Naive thymus-derived CD8-positive, alpha-beta T cell (primary cell): ENCODE data around the gene CARMIL3. TPM values are rescaled to one million over a fixed set of nuclear protein-coding genes. Genes with fewer than 3 reads are reported as not detected.

Source experiments
- ATAC-seq, 2 donors: fragments of 150-1000 bp; cut with Tn5 transposase in 1 of 2; sonication (Bioruptor Pico), chemical (Tn5 transposase) in 1 of 2; 1 replicate in 1 of 2; 2 replicates in 1 of 2; pipeline ENCODE4 v1.10.0; 2021; ENCODE audit warnings: mild to moderate bottlenecking in 2 of 2, moderate library complexity in 2 of 2
- POLR2A ChIA-PET: fragments of 350-600 bp; sonication (Branson Sonifier 250); formaldehyde crosslinking; loops from one replicate; lab custom pipeline; 2021; ENCODE audit warnings: antibody characterized with exemption; lab: Charles Lee
- DNase-seq, 10 donors: peaks; one replicate each; pipeline versions ENCODE4 v3.0.0 to v3.0.0-alpha.2; 2020 to 2022
- H3K27ac Mint-ChIP-seq, 10 donors: one replicate each; pipeline ENCODE4 v1.8.0; 2020 to 2022; ENCODE audit warnings: mild to moderate bottlenecking in 10 of 10, mixed read lengths in 10 of 10, moderate library complexity in 4 of 10, inconsistent platforms in 1 of 10
- H3K27me3 Mint-ChIP-seq, 5 donors: one replicate each; pipeline ENCODE4 v1.8.0; 2021 to 2022; ENCODE audit warnings: mixed read lengths in 5 of 5
- H3K36me3 Mint-ChIP-seq, 3 donors: one replicate each; pipeline ENCODE4 v1.8.0; 2020 to 2022; ENCODE audit warnings: mixed read lengths in 3 of 3, mild to moderate bottlenecking in 2 of 3, inconsistent platforms in 1 of 3
- H3K4me1 Mint-ChIP-seq, 4 donors: one replicate each; pipeline ENCODE4 v1.8.0; 2021 to 2022; ENCODE audit warnings: mixed read lengths in 4 of 4
- H3K4me3 Mint-ChIP-seq, 10 donors: one replicate each; pipeline ENCODE4 v1.8.0; 2020 to 2022; ENCODE audit warnings: mild to moderate bottlenecking in 10 of 10, mixed read lengths in 10 of 10, moderate library complexity in 6 of 10, inconsistent platforms in 1 of 10
- H3K9me3 Mint-ChIP-seq, 9 donors: one replicate each; pipeline ENCODE4 v1.8.0; 2020 to 2022; ENCODE audit warnings: mixed read lengths in 9 of 9, mild to moderate bottlenecking in 3 of 9, inconsistent platforms in 1 of 9, moderate library complexity in 1 of 9
- polyA plus RNA-seq, 3 donors: library from polyadenylated mRNA; unstranded; fragments of 300-500 nt; fragmentation: Illumina TruSeq; gene quantifications; one replicate each; pipeline ENCODE4 v1.2.3, GENCODE V29; 2021
- total RNA-seq, 8 experiments: library from RNA in 2 of 8; stranded (reverse) in 2 of 8; gene quantifications; one replicate each; pipeline ENCODE4 v1.2.3 and lab custom pipeline; 2021 to 2026

The CARMIL3 gene
- total and polyA plus RNA-seq, 5 experiments from 2014 or later: 0.03 to 0.16 TPM; not detected in 3

DNA sequence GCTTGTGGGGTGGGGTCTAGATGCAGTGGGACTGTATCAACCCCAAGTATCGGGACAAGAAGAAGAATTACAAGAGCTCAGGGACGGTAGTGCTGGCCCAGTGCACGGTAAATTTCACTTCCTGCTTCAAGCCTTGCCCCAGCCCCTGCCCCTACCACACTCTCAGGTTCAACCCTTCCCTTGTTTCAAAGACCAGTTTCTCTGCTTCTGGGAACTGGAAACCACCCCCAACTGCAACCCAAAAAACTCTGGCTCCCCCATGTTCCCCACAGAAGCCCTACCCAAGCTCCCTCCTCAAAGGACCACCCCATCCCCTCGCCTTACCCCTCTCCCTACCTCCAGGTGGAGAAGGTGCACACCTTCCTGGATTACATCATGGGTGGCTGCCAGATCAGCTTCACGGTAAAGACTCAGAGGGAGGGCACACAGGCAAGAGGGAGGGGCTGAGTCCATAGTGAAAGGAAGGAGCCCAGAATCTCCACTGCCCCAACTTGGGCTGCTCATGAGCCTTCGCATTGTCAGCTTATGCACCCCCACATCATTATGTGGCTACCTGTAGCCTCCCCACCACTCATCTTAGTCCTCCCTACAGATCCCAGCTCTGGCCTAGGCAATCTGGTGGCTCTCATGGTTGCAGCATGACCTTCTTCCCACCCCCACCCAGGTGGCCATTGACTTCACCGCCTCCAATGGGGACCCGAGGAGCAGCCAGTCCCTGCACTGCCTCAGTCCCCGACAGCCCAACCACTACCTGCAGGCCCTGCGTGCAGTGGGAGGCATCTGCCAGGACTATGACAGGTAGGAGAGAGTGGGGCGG lies 23.9 kb downstream of the CARMIL3 start:
- POLR2A ChIA-PET: no interaction called here

DNA sequence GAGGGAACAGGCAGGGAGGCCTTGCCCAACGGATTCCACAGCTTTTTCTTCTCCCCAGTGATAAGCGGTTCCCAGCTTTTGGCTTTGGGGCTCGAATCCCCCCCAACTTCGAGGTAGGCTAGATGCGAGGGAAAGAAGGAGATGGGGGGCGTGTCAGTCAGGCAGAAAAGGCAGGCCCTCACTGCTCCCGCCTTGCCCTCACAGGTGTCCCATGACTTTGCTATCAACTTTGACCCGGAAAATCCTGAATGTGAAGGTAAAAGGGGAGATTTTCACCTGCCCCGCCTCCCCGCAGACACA lies 24.4 kb downstream of the CARMIL3 start:
- no peaks in the 10 kb centered on the region for H3K27me3 Mint-ChIP-seq
- DNase-seq: no peak
- no peaks in the 10 kb centered on the region for H3K9me3 Mint-ChIP-seq
- no peak for ATAC-seq
- no peaks in the 10 kb centered on the region for H3K36me3 Mint-ChIP-seq
- H3K4me1 Mint-ChIP-seq: peaks cover 6 to 23% (median 17%) of the 10 kb centered on the region in 4 donors
- no peak overlapping the region for H3K27ac Mint-ChIP-seq
- no peak overlapping the region for H3K4me3 Mint-ChIP-seq
- POLR2A ChIA-PET: no interaction called here

More for the DNA sequence above, 23.9 kb downstream of the CARMIL3 start:
- DNase-seq (no peak), ATAC-seq (no peak)
- H3K27me3 Mint-ChIP-seq: peaks cover 0 to 4% (median 0%) of the 10 kb centered on the region in 5 donors
- no peaks in the 10 kb centered on the region for H3K9me3 Mint-ChIP-seq
- H3K27ac Mint-ChIP-seq: peak overlapping the region in 2 of 10 donors; percentile 58 to 67
- no peaks in the 10 kb centered on the region for H3K36me3 Mint-ChIP-seq
- no peak overlapping the region for H3K4me3 Mint-ChIP-seq
- peaks cover 6 to 20% (median 14%) of the 10 kb centered on the region in 4 donors for H3K4me1 Mint-ChIP-seq

DNA sequence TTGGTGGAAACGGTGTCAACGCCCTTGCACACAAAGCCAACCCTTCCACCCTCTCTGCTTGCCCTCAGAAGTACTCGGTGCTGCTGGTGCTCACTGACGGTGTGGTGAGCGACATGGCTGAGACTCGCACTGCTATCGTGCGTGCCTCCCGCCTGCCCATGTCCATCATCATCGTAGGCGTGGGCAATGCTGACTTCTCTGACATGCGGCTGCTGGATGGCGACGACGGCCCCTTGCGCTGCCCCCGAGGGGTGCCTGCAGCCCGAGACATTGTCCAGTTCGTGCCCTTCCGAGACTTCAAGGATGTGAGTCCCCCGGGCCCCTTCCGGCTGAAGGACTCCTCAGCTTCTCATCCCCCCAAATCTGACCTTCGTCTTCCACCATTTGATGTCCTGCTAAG lies 25.3 kb downstream of the CARMIL3 start:
- H3K27ac Mint-ChIP-seq: peak overlapping the region in 1 of 10 donors; percentile 65
- H3K36me3 Mint-ChIP-seq: no peaks in the 10 kb centered on the region
- DNase-seq (no peak), ATAC-seq (no peak)
- peaks cover 10 to 27% (median 22%) of the 10 kb centered on the region in 4 donors for H3K4me1 Mint-ChIP-seq
- H3K27me3 Mint-ChIP-seq: no peaks in the 10 kb centered on the region
- H3K9me3 Mint-ChIP-seq: no peaks in the 10 kb centered on the region
- POLR2A ChIA-PET: no interaction called here
- H3K4me3 Mint-ChIP-seq: no peak overlapping the region

DNA sequence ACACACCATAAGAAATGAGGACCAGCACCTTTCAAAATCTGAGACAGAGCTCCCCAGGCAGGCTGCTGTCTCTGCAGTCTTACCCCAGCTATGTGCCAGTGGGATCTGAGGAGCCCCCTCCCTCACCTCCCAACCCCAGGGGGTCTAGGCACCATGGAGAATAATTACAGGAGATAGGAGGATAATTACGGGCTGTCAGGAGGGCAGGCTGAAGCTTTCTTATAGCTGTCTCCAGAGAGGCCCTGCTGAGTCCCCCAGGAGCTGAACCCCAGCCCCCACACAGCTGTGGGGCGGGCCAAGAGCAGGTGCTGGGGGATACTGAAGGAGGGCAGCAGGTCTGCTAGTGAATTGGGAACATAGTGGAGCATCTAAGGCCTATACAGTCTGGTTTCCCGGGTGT lies 26.3 kb downstream of the CARMIL3 start:
- Mint-ChIP-seq H3K9me3 (no peaks in the 10 kb centered on the region), H3K4me1 (peaks cover 12 to 28% (median 26%) of the 10 kb centered on the region in 4 donors), H3K4me3 (peak overlapping the region in 1 of 10 donors; percentile 20), H3K36me3 (no peaks in the 10 kb centered on the region), H3K27me3 (no peaks in the 10 kb centered on the region), H3K27ac (peak overlapping the region in 4 of 10 donors; percentile 20 to 52 (median 28))
- no peak for DNase-seq
- POLR2A ChIA-PET: interaction anchor here (0.9 kb wide), 1 partner anchor 10 kb away, joined by 3 read pairs; no protein-coding TSS in a partner anchor
- no peak for ATAC-seq

DNA sequence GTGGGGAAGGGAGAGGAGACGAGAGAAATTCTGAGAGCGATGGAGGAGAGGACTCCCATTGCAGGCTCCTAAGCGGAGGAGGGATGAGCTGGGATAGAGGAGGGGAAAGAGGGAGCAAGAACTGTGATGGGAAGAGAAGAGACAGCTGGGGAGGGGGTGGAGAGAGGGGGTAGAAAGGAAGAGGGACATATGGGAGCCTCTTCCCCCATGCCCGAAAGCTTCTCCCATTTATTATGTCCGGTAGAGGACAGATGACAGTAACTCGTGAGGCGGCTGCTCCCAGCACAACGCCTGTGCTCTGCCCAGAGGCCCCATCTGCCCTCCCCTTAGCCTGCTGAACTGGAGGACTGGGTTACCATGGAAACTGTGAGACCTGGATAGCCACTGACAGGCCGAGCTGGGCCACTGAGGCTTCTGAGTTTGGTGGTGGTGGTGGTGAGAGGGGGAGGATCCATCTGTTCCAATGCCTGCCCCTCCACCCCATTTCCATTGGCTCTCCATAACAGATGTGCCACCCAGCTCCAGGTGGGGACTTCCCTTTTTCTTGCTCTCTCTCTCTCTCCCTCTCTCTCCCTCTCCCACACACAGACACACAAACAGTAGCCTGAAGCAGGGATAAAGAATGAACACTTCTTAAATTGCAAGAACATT lies 27.8 kb downstream of the CARMIL3 start:
- ATAC-seq: no peak
- H3K36me3 Mint-ChIP-seq: no peaks in the 10 kb centered on the region
- no peak for DNase-seq
- H3K27me3 Mint-ChIP-seq: no peaks in the 10 kb centered on the region
- H3K27ac Mint-ChIP-seq: peak overlapping the region in 4 of 10 donors; percentile 55 to 83 (median 67)
- H3K4me1 Mint-ChIP-seq: peaks cover 16 to 28% (median 26%) of the 10 kb centered on the region in 4 donors
- POLR2A ChIA-PET: interaction anchor here (0.5 to 4.0 kb wide), 10 partner anchors 11 to 211 kb away, joined by 3 to 50 read pairs (median 10); partner anchors contain the start of genes CARMIL3, CHMP4A, PCK2 and PSME1
- no peaks in the 10 kb centered on the region for H3K9me3 Mint-ChIP-seq
- H3K4me3 Mint-ChIP-seq: peak overlapping the region in 3 of 10 donors; percentile 41 to 87 (median 62)

DNA sequence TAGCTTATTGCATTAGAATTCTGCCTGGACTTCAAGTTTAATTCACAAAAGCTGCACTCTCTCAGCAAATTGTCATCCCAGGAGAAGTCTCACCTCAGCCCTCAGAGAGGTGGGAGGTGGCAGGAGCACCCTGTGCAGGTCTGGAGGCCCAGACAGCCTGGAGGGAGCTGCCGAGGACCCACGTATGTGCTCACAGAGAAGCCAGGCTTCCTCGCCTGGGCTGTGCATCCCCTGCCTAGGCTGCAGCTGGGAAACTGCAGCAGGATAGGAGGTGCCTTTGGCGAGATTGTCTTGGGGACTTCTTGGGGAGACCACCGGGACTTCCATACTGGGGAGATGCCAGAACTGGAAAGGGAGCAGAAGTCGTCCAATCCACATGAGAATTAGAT lies 28.3 kb downstream of the CARMIL3 start:
- DNase-seq: no peak
- no peaks in the 10 kb centered on the region for H3K9me3 Mint-ChIP-seq

DNA sequence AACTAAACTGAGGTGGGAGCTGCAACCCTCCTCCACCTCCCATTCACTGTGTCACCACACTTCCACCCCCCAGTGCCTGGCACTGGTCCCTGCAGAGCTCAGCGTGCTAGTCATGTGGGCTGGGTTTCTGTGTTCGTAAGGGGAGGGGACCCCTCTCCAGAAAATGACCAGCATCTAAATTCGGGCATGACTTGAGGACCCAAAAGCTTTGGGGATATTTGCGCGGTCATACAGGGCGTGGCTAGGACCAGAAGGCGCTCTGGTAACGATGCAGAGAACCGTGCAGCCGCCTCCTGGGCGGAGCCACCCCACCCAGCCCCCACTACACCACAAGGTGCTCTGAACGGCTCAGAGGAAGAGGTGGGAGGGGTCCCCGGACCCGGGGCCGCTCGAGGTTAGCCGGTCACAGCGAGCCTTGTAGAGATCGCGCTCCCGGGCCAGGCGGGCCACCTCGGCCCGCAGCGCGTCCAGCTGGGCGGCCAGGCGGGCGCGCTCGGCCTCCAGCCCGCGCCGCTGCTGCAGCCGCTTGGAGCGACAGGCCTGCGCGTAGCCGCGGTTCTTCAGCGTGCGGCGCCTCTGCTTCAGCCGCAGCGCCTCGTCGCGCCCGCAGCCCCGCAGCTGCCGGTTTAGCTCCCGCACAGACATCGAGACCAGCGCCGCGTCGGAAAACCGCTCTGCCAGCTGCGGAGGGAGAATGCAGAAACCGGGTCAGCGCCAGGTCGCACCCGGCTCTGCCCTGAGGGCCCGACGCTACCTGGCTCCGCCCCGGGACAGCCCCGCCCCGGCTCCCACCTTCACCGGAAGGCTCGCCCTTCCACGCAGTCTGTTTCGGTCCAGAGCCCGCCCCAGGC lies 29.3 kb downstream of the CARMIL3 start:
- POLR2A ChIA-PET: interaction anchor here (0.6 to 4.0 kb wide), 31 partner anchors 9 to 986 kb away, joined by 3 to 50 read pairs (median 6); partner anchors contain the start of genes ACIN1, C14orf119, CARMIL3 and CHMP4A
- peak overlapping the region; percentile 67 to 95 (median 90) for H3K27ac Mint-ChIP-seq

More for the DNA sequence above, 28.3 kb downstream of the CARMIL3 start:
- Mint-ChIP-seq H3K4me3 (peak overlapping the region; percentile 83 to 94 (median 87)), H3K36me3 (no peaks in the 10 kb centered on the region), H3K27ac (peak overlapping the region in 9 of 10 donors; percentile 43 to 94 (median 83)), H3K4me1 (peaks cover 16 to 28% (median 26%) of the 10 kb centered on the region in 4 donors), H3K27me3 (no peaks in the 10 kb centered on the region)
- no peak for ATAC-seq
- POLR2A ChIA-PET: interaction anchor here (0.5 to 4.0 kb wide), 19 partner anchors 10 to 210 kb away, joined by 3 to 50 read pairs (median 10); partner anchors contain the start of genes CARMIL3, CHMP4A, DCAF11 and IRF9

DNA sequence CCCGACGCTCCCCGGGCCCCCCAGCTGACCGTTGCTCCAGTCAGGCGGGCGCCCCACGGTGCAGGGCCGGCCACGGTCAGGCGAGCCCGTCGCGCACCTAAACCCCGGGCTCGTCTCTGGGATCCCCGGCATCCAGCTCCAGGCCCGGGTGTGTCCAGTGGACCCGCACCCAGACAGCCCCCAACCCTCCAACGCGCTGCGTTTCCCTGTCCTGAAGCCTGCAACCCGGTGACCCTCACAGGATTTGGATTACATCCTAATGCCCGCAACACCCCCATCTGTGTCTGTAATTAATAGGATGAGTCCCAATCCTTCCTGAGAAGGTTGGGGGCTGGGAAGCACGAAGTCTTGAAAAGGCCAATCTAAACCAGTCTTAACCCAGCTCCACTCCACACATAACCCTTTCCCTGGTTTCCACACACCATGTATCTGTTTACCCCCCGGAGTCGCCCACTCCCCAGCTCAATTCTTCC lies 30.0 kb downstream of the CARMIL3 start:
- ATAC-seq (no peak), DNase-seq (no peak)
- H3K4me1 Mint-ChIP-seq: peaks cover 13 to 28% (median 22%) of the 10 kb centered on the region in 4 donors
- H3K27me3 Mint-ChIP-seq: no peaks in the 10 kb centered on the region
- H3K27ac Mint-ChIP-seq: peak overlapping the region; percentile 76 to 94 (median 89)
- peak overlapping the region; percentile 78 to 91 (median 85) for H3K4me3 Mint-ChIP-seq
- no peaks in the 10 kb centered on the region for H3K36me3 Mint-ChIP-seq
- no peaks in the 10 kb centered on the region for H3K9me3 Mint-ChIP-seq
- POLR2A ChIA-PET: interaction anchor here (0.9 to 4.0 kb wide), 26 partner anchors 9 to 987 kb away, joined by 3 to 50 read pairs (median 8); partner anchors contain the start of genes ACIN1, C14orf119, CARMIL3 and CHMP4A

More for the DNA sequence above, 29.3 kb downstream of the CARMIL3 start:
- no peaks in the 10 kb centered on the region for H3K36me3 Mint-ChIP-seq
- peak overlapping the region; percentile 84 to 94 (median 87) for H3K4me3 Mint-ChIP-seq
- no peaks in the 10 kb centered on the region for H3K9me3 Mint-ChIP-seq
- peaks cover 13 to 28% (median 22%) of the 10 kb centered on the region in 4 donors for H3K4me1 Mint-ChIP-seq
- ATAC-seq: peak; percentile 90
- DNase-seq: peak; percentile 45 to 84 (median 66)
- no peaks in the 10 kb centered on the region for H3K27me3 Mint-ChIP-seq

DNA sequence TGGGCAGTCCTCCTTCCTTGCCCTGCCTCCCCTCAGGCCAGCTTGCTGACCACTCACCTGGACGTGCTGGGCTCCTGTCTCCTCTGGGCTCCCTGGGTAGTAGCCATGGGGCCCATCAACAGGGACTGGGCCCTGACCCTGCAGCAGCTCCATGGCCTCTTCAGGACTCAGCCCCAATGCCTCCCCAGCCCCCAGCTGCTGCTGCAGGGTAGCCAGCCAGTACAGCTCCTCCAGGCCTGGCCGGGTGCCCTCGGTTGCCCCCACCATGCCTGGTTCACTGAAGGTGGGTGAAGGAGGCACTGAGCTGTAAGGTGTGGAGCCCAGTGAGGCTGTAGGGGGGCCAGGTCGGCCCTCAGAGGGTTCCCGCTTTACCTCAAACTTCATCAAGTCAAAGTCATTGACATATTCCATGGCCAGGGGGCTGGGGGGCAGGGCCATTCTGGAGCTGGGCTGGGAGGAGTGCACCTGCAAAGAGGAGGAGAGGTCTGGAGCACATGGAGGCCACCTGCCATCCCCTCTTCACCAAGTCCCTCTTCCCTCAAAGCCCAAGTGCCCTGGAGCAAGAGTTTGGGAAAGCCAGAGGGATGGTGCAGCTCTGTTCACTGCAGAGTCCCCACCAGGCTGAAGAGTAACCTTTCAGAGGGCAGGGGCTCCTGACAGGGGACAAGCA lies 30.7 kb downstream of the CARMIL3 start:
- ATAC-seq (no peak), DNase-seq (no peak)
- no peaks in the 10 kb centered on the region for H3K27me3 Mint-ChIP-seq
- peak overlapping the region; percentile 78 to 91 (median 85) for H3K4me3 Mint-ChIP-seq
- H3K36me3 Mint-ChIP-seq: no peaks in the 10 kb centered on the region
- H3K9me3 Mint-ChIP-seq: no peaks in the 10 kb centered on the region
- peaks cover 13 to 28% (median 21%) of the 10 kb centered on the region in 4 donors for H3K4me1 Mint-ChIP-seq
- peak overlapping the region in 9 of 10 donors; percentile 76 to 94 (median 91) for H3K27ac Mint-ChIP-seq
- POLR2A ChIA-PET: interaction anchor here (0.9 to 4.0 kb wide), 15 partner anchors 8 to 987 kb away, joined by 3 to 50 read pairs (median 10); partner anchors contain the start of genes ACIN1, C14orf119, CARMIL3 and CHMP4A

DNA sequence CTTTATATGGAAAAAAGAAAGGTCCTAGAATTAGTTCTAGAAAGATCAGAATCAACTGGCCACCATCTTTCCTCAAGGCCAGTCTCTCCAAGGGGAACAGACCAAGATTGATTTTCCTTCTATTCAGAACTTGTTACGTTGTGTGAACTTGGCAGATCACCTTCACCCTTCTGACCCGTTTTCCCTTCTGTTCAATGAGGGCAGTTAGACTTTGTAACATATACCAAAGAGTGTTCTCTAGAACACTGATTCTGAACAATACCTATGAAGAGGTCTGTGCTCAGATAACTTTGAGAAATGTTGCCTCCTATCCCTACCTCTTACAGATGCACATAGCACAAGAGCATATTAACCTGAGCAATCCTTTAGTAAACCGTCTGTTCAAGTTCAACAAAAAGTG lies 31.7 kb downstream of the CARMIL3 start:
- POLR2A ChIA-PET: no interaction called here
- H3K4me1 Mint-ChIP-seq: peaks cover 13 to 28% (median 21%) of the 10 kb centered on the region in 4 donors
- no peaks in the 10 kb centered on the region for H3K9me3 Mint-ChIP-seq
- H3K27me3 Mint-ChIP-seq: no peaks in the 10 kb centered on the region
- peak overlapping the region in 4 of 10 donors; percentile 3 to 94 (median 28) for H3K27ac Mint-ChIP-seq
- no peaks in the 10 kb centered on the region for H3K36me3 Mint-ChIP-seq
- ATAC-seq: no peak
- DNase-seq: no peak
- H3K4me3 Mint-ChIP-seq: no peak overlapping the region

DNA sequence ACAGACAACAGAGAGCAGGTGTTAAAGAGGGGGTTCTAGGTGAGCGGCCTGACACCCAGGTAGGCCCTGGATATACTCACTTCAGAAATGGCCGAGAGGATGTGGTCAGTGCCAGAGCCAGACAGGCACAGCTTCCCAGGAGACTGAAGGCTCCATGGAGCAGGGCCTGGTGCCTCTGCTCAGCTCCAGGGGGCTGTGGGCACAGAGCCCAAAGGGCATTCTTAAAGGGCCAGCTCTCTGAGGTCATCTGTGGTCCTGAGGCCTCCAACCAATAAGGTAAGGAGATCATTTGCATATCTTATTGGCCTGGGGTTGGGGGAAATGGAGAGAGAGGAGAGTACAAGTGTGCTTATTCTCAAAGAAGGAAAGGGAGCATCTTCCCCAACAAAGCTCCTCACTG lies 32.6 kb downstream of the CARMIL3 start:
- DNase-seq: no peak
- H3K4me1 Mint-ChIP-seq: peaks cover 13 to 22% (median 19%) of the 10 kb centered on the region in 4 donors
- H3K36me3 Mint-ChIP-seq: no peaks in the 10 kb centered on the region
- no peak for ATAC-seq
- H3K27me3 Mint-ChIP-seq: no peaks in the 10 kb centered on the region
- POLR2A ChIA-PET: interaction anchor here (0.6 kb wide), 1 partner anchor 38 kb away, joined by 3 read pairs; no protein-coding TSS in a partner anchor
- H3K9me3 Mint-ChIP-seq: no peaks in the 10 kb centered on the region
- H3K27ac Mint-ChIP-seq: peak overlapping the region in 3 of 10 donors; percentile 5 to 50 (median 41)
- H3K4me3 Mint-ChIP-seq: no peak overlapping the region
